ENCODE data around the gene ALCAM.
A peak's percentile ranks its signal among the peaks of the same experiment; 100 is the strongest.

The ALCAM gene

GRCh38 chr3:105435277-105435676, 68.6 kb downstream of the ALCAM start:
- DNase-seq, result no peak

- DNase-seq, result no peak
Measured at GRCh38 chr3:105436687-105437086, 70.0 kb downstream of the ALCAM start.

- DNase-seq, result no peak
Measured at GRCh38 chr3:105440113-105440512, 73.4 kb downstream of the ALCAM start.

- DNase-seq, result no peak
Measured at GRCh38 chr3:105444725-105445124, 78.0 kb downstream of the ALCAM start.

- no peak for DNase-seq
Measured at GRCh38 chr3:105448338-105448982, 81.8 kb downstream of the ALCAM start.

GRCh38 chr3:105449414-105449813, 82.7 kb downstream of the ALCAM start:
- no peak for DNase-seq

- no peak for DNase-seq
Measured at GRCh38 chr3:105456017-105456416, 89.3 kb downstream of the ALCAM start.

- DNase-seq, result no peak
Measured at GRCh38 chr3:105458518-105459215, 92.0 kb downstream of the ALCAM start.

GRCh38 chr3:105459566-105460290, 93.0 kb downstream of the ALCAM start:
- DNase-seq, result no peak

GRCh38 chr3:105463620-105464019, 96.9 kb downstream of the ALCAM start:
- DNase-seq, result no peak

- no peak for DNase-seq
Measured at GRCh38 chr3:105465251-105465853, 98.6 kb downstream of the ALCAM start.

GRCh38 chr3:105466072-105466471, 99.4 kb downstream of the ALCAM start:
- DNase-seq, result no peak

- no peak for DNase-seq
Measured at GRCh38 chr3:105466495-105467404, 100.0 kb downstream of the ALCAM start.

- DNase-seq, result no peak
Measured at GRCh38 chr3:105470851-105471250, 104.1 kb downstream of the ALCAM start.

GRCh38 chr3:105473521-105474223, 107.0 kb downstream of the ALCAM start:
- peak; percentile 2 for DNase-seq

- no peak for DNase-seq
Measured at GRCh38 chr3:105480768-105481167, 114.1 kb downstream of the ALCAM start.

- DNase-seq, result no peak
Measured at GRCh38 chr3:105483476-105483875, 116.8 kb downstream of the ALCAM start.

GRCh38 chr3:105490045-105490444, 123.3 kb downstream of the ALCAM start:
- no peak for DNase-seq

GRCh38 chr3:105493305-105493892, 126.7 kb downstream of the ALCAM start:
- no peak for DNase-seq

- no peak for DNase-seq
Measured at GRCh38 chr3:105495021-105495420, 128.3 kb downstream of the ALCAM start.

GRCh38 chr3:105496343-105496742, 129.6 kb downstream of the ALCAM start:
- no peak for DNase-seq
